GM19035 (cell line): ENCODE measurements around the gene DAZ3.
"Not testable (repeated sequence)": the region's sequence is repeated elsewhere in the genome, so short reads cannot be mapped to it uniquely, and the experiment has no call there.

Source experiments
- ATAC-seq: cut with Tn5 transposase; IDR thresholded peaks from one replicate; pipeline ENCODE4 v1.9.1; 2021; ENCODE audit not compliant: unreplicated experiment

Gene DAZ3, protein sequence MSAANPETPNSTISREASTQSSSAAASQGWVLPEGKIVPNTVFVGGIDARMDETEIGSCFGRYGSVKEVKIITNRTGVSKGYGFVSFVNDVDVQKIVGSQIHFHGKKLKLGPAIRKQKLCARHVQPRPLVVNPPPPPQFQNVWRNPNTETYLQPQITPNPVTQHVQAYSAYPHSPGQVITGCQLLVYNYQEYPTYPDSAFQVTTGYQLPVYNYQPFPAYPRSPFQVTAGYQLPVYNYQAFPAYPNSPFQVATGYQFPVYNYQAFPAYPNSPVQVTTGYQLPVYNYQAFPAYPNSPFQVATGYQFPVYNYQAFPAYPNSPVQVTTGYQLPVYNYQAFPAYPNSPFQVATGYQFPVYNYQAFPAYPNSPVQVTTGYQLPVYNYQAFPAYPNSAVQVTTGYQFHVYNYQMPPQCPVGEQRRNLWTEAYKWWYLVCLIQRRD

DNA sequence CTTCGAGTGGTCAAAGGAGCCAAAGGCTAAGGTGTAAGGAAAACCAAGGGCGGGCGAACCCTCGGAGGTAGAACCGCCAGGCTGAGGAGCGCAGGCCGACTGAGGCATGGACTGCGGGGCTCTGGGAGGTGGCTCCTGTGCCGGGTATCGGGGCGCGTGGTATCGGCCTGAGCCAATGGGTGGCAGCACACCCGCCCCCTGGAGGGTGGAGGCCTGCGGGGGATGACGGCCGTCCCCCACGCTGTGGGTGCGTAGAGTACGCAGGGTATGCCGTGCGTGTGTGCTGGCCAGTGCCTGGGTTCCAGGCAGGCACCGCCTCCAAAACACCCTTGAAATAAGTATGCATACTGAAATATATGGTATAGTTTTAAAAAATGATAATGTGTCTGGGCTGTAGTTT lies at the start of gene DAZ3:
Gene DAZ3, minus strand, starts transcription at position 101 of the 400 bp plus-strand sequence. CDS start 208 bp downstream, outside the sequence.
- ATAC-seq, result not testable (repeated sequence)

DNA sequence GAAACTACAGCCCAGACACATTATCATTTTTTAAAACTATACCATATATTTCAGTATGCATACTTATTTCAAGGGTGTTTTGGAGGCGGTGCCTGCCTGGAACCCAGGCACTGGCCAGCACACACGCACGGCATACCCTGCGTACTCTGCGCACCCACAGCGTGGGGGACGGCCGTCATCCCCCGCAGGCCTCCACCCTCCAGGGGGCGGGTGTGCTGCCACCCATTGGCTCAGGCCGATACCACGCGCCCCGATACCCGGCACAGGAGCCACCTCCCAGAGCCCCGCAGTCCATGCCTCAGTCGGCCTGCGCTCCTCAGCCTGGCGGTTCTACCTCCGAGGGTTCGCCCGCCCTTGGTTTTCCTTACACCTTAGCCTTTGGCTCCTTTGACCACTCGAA lies 20.4 kb upstream of the DAZ3 start, which contains the start of gene DAZ4:
Gene DAZ4, plus strand, starts transcription at position 301 of the 400 bp plus-strand sequence. CDS start 208 bp downstream, outside the sequence.
- not testable (repeated sequence) for ATAC-seq

DNA sequence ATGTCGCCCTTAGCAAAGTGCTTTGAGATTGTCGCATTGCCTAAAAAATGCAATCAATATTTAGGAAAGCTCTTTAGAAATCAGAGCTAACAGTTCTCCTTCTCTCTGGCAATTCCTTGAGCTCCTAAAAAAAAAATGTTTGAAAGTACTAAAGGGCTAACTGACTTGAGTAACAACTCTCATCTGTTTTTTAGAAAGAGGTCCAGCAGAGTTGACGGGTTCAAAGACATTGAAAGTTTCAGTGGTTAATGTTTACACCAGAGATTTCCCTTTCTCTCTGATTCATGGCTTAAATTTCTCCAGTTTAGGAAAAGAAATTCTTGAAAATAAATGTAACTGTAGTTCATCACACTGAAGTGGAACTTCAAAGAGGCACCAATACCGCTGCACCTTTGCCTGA lies 11.9 kb upstream of the DAZ3 start:
- ATAC-seq, result not testable (repeated sequence)

DNA sequence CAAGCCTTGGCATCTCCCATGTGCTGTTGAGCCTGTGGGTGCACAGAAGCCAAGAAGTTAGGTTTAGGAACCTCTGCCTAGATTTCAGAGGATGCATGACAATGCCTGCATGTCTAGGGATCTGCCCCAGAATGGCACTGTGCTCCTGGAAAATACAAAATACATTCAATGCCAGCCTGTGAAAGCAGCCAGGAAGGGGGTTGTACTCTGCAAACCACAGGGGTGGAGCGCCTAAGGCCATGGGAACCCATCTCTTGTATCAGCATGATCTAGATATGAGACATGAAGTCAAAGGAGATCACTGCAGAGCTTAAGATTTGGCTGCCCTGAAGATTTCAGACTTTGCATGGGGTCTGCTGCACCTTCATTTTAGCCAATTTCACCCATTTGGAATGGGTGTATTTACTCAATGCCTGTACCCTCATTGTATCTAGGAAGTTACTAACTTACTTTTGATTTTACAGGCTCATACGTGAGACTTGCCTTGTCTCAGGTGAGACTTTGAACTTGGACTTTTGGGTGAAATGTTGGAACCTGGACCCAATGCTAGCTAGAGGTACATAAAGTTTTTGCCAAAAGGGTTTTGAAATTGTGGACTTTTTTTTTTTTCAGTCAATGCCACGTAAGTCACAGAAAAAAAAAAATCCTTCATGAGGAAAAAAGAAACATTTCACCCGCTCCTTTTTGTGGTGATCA lies 11.1 kb upstream of the DAZ3 start:
- not testable (repeated sequence) for ATAC-seq

DNA sequence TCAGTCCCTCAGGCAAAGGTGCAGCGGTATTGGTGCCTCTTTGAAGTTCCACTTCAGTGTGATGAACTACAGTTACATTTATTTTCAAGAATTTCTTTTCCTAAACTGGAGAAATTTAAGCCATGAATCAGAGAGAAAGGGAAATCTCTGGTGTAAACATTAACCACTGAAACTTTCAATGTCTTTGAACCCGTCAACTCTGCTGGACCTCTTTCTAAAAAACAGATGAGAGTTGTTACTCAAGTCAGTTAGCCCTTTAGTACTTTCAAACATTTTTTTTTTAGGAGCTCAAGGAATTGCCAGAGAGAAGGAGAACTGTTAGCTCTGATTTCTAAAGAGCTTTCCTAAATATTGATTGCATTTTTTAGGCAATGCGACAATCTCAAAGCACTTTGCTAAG lies 8.6 kb upstream of the DAZ3 start:
- not testable (repeated sequence) for ATAC-seq
